RCC 7860 (cell line): Measurements from ENCODE around the gene AP2B1.
"Not testable (repeated sequence)": the region's sequence is repeated elsewhere in the genome, so short reads cannot be mapped to it uniquely, and the experiment has no call there.

ENCODE experiments used
- DNase-seq: peaks from one replicate; pipeline ENCODE4 v3.0.0-alpha.2; 2015; ENCODE audit warnings: low spot score
- FAIRE-seq: peaks from 2 replicates; lab custom pipeline; 2012; peaks lifted over from hg19 to GRCh38; lab: Jason Lieb, UNC

AP2B1 gene

GRCh38 chr17:35692512-35693210 is 105.5 kb downstream of the AP2B1 start:
- FAIRE-seq (no peak), DNase-seq (no peak)

GRCh38 chr17:35693662-35694061 is 106.5 kb downstream of the AP2B1 start:
- FAIRE-seq (no peak), DNase-seq (no peak)

GRCh38 chr17:35694906-35695305 is 107.8 kb downstream of the AP2B1 start:
- no peak for FAIRE-seq
- DNase-seq = no peak

- FAIRE-seq = no peak
- no peak for DNase-seq
Observed at GRCh38 chr17:35695613-35696012, 108.5 kb downstream of the AP2B1 start.

- no peak for FAIRE-seq
- no peak for DNase-seq
Observed at GRCh38 chr17:35698800-35699199, 111.7 kb downstream of the AP2B1 start.

- no peak for FAIRE-seq
- no peak for DNase-seq
Observed at GRCh38 chr17:35700150-35700549, 113.0 kb downstream of the AP2B1 start.

GRCh38 chr17:35701491-35701890 is 114.4 kb downstream of the AP2B1 start:
- FAIRE-seq (no peak), DNase-seq (no peak)

- FAIRE-seq, DNase-seq: not testable (repeated sequence)
Observed at GRCh38 chr17:35703308-35703707, 116.2 kb downstream of the AP2B1 start.

GRCh38 chr17:35705230-35705629 is 118.1 kb downstream of the AP2B1 start:
- DNase-seq = no peak
- FAIRE-seq = no peak

GRCh38 chr17:35705705-35706104 is 118.6 kb downstream of the AP2B1 start:
- DNase-seq (no peak), FAIRE-seq (no peak)

GRCh38 chr17:35708149-35708548 is 121.0 kb downstream of the AP2B1 start:
- DNase-seq (no peak), FAIRE-seq (no peak)

- no peak for FAIRE-seq
- DNase-seq = no peak
Observed at GRCh38 chr17:35708951-35709350, 121.8 kb downstream of the AP2B1 start.

- FAIRE-seq (no peak), DNase-seq (no peak)
Observed at GRCh38 chr17:35709874-35710273, 122.8 kb downstream of the AP2B1 start.

- DNase-seq (no peak), FAIRE-seq (no peak)
Observed at GRCh38 chr17:35710950-35711349, 123.8 kb downstream of the AP2B1 start.

- DNase-seq (no peak), FAIRE-seq (no peak)
Observed at GRCh38 chr17:35713069-35713728, 126.1 kb downstream of the AP2B1 start.

GRCh38 chr17:35714988-35715387 is 127.9 kb downstream of the AP2B1 start:
- DNase-seq (no peak), FAIRE-seq (no peak)

- DNase-seq = no peak
Observed at GRCh38 chr17:35715416-35715815, 128.3 kb downstream of the AP2B1 start.

GRCh38 chr17:35716173-35716572 is 129.1 kb downstream of the AP2B1 start:
- DNase-seq (no peak), FAIRE-seq (no peak)

More at GRCh38 chr17:35715416-35715815, 128.3 kb downstream of the AP2B1 start:
- no peak for FAIRE-seq

- DNase-seq (no peak), FAIRE-seq (no peak)
Observed at GRCh38 chr17:35716897-35717465, 129.9 kb downstream of the AP2B1 start.

GRCh38 chr17:35717475-35717874 is 130.4 kb downstream of the AP2B1 start:
- no peak for FAIRE-seq
- no peak for DNase-seq

- FAIRE-seq (no peak), DNase-seq (no peak)
Observed at GRCh38 chr17:35723735-35724134, 136.6 kb downstream of the AP2B1 start.

- no peak for DNase-seq
- no peak for FAIRE-seq
Observed at GRCh38 chr17:35725058-35725457, 137.9 kb downstream of the AP2B1 start.
